Stimulated activated CD8-positive, alpha-beta memory T cell treated with anti-CD3 and anti-CD28 coated beads, Interleukin-2, amount 100 ng/mL, for 1 hour (primary cell): ENCODE results near the gene SCN10A.

ENCODE experiments used
- DNase-seq, 2 donors: peaks; one replicate each; pipeline ENCODE4 v3.0.0-alpha.2; 2020; ENCODE audit warnings: low read depth in 2 of 2

SCN10A gene

GRCh38 chr3:38720465-38720864 is 95.6 kb downstream of the SCN10A start:
- no peak for DNase-seq

- DNase-seq = no peak
Observed at GRCh38 chr3:38717355-38718240, 98.4 kb downstream of the SCN10A start.

GRCh38 chr3:38713121-38713520 is 102.9 kb downstream of the SCN10A start:
- no peak for DNase-seq

GRCh38 chr3:38711321-38711720 is 104.7 kb downstream of the SCN10A start:
- DNase-seq = no peak

GRCh38 chr3:38707730-38708129 is 108.3 kb downstream of the SCN10A start:
- DNase-seq = no peak

- DNase-seq = no peak
Observed at GRCh38 chr3:38706961-38707360, 109.1 kb downstream of the SCN10A start.

- no peak for DNase-seq
Observed at GRCh38 chr3:38702231-38702630, 113.8 kb downstream of the SCN10A start.

GRCh38 chr3:38698760-38699159 is 117.3 kb downstream of the SCN10A start:
- no peak for DNase-seq

- no peak for DNase-seq
Observed at GRCh38 chr3:38698061-38698460, 118.0 kb downstream of the SCN10A start.

GRCh38 chr3:38696034-38696433 is 120.0 kb downstream of the SCN10A start:
- DNase-seq = no peak

GRCh38 chr3:38690185-38690584 is 125.8 kb downstream of the SCN10A start:
- DNase-seq = no peak

- no peak for DNase-seq
Observed at GRCh38 chr3:38689774-38690173, 126.2 kb downstream of the SCN10A start.

GRCh38 chr3:38689346-38689745 is 126.7 kb downstream of the SCN10A start:
- DNase-seq = no peak

- no peak for DNase-seq
Observed at GRCh38 chr3:38687321-38687720, 128.7 kb downstream of the SCN10A start.

- DNase-seq = no peak
Observed at GRCh38 chr3:38684546-38684945, 131.5 kb downstream of the SCN10A start.

- DNase-seq = no peak
Observed at GRCh38 chr3:38669668-38670067, 146.3 kb downstream of the SCN10A start.

- DNase-seq = no peak
Observed at GRCh38 chr3:38662544-38662943, 153.5 kb downstream of the SCN10A start.

GRCh38 chr3:38658841-38659240 is 157.2 kb downstream of the SCN10A start:
- DNase-seq = no peak

GRCh38 chr3:38657369-38657768 is 158.6 kb downstream of the SCN10A start:
- DNase-seq = no peak

- DNase-seq = no peak
Observed at GRCh38 chr3:38655708-38656300, 160.2 kb downstream of the SCN10A start.

- no peak for DNase-seq
Observed at GRCh38 chr3:38653685-38654537, 162.1 kb downstream of the SCN10A start.

- DNase-seq = no peak
Observed at GRCh38 chr3:38652934-38653333, 163.1 kb downstream of the SCN10A start.
